ENCODE results near the gene ERP27. TPM values are rescaled to one million over a fixed set of nuclear protein-coding genes. Genes with fewer than 3 reads are reported as not detected.

Gene ERP27
- not detected in 2 replicates for total RNA-seq

DNA sequence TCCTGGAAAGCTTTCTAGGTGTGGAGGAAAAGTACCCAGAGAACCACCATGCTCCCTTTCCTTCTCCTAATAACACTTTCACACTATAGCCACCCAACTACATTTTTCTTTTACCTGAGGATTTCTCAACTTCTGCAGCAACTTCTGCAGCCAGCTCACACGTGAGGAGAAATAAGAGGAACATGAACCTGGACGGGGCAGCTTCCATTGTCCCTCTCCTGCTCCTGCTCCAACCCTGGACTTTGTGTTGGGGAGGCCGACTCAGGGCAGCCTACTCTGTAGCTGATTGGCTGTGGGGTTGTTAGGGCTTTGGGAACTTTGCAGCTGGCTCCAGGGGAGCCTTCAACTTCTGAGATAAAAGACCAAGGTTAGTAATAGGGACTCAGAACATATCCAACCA is at the start of gene ERP27:
ERP27 (minus strand) TSS at position 237 of the 400 bp plus-strand sequence; CDS start at position 208, 29 bp downstream.

DNA sequence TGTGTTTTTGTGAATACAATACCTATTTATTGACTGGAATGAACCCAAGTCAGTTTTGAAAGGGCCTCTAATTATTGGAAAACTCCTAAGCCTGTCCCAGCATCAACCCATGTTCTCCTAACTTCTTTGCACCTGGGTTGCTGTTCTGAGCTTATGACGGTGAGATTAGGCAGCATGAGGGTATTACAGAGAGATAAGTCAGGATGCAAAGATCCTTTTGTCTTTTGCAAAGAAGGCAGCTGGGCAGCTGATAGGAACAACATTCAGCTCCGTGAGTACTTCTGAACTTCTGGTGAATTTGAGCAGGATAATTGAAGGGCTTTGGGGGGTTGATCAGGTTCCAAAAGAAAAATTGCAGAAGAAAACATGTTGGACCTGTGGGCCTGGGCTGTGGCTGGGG is 34.5 kb upstream of the ERP27 start, which contains the start of gene PDE6H:
PDE6H (plus strand) TSS at position 227 of the 400 bp plus-strand sequence. CDS start 4,971 bp downstream, outside the sequence.

DNA sequence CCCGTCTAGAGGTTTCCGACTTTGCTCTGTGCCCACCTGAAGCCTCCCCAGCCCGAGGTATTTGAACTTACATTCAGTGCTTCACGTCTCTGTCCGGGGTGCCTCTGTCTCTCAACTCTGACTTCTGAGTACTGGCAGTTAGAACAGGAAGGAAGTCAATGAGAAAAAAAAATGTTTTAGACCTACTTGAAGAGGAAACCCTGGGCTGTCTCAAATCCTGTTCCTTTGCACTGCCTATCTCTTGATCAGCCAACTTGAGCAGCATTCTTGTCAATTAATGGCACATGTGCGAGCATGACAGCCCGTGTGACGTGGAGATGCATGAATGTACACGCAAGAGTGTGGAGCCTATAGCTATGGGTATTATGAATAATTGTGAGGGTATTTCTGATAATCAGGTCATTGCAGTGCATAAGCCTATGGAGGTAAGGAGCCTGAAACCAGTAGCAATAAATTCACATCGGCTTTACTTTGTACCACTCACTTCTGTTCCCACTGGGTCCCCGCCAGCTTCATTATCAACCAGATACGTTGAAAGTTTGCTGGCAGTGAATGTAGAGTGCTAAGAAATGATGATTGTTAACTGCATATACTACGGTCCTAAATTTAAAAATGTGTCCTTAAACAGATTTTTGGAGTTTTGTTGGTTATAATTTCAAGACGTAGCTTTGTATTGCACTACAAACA is 23.3 kb upstream of the ERP27 start, which contains the start of gene ARHGDIB:
ARHGDIB (minus strand) TSS at position 136 of the 687 bp plus-strand sequence. CDS start 10,889 bp downstream, outside the sequence.

DNA sequence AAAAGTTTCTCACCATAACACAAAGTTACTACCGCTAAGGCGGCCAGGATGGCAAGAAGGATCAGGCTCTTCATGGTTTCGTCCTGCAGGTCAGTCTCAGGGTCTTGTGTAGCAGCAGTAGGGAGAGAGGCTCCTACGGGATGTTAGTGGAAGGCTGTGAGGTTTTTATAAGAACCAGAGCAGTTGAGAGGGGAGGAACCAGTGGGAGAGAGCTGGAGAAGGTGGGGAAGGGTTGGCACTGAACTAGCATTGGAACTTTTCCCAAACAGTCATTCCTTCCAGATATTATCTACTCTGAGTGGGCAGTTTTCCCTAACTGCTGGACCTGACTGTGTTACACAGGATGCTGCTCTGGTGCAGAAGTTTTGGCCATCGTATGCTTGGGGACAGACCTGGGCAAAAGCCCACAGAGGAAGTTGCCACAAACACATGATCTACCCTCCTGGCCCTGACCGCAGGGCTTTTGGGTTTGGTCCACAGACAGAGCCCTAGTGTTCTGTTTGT is 52.6 kb downstream of the ERP27 start, which contains the start of gene MGP:
MGP (minus strand) TSS at position 137 of the 504 bp plus-strand sequence; CDS start at position 74, 63 bp downstream.

Other genes with a start within 250 kb of the ERP27 start
- gene GUCY2C, start 241.9 kb downstream of the ERP27 start, total RNA-seq = not detected in 2 replicates
- 8.6 and 12.2 TPM in 2 replicates for gene WBP11, start 135.1 kb downstream of the ERP27 start, total RNA-seq
- gene C12orf60, start 134.9 kb downstream of the ERP27 start, total RNA-seq = 1.0 and 1.2 TPM in 2 replicates
- gene SMCO3, start 124.4 kb downstream of the ERP27 start, total RNA-seq = 3.5 and 10.1 TPM in 2 replicates
- 2.6 and 6.5 TPM in 2 replicates for gene ART4, start 95.0 kb downstream of the ERP27 start, total RNA-seq
- 6.7 and 31.5 TPM in 2 replicates for gene MGP, start 52.7 kb downstream of the ERP27 start, total RNA-seq
- 7.1 and 22.5 TPM in 2 replicates for gene ARHGDIB, start 23.1 kb upstream of the ERP27 start, total RNA-seq
- gene PDE6H, start 34.5 kb upstream of the ERP27 start, total RNA-seq = not detected in 2 replicates

All from smooth muscle cell of the umbilical artery (primary cell).